CD14-positive monocyte (primary cell): ENCODE results near the gene OR8B3. TPM values are rescaled to one million over a fixed set of nuclear protein-coding genes. Genes with fewer than 3 reads are reported as not detected.

Source experiments
- DNase-seq, 3 donors: peaks; one replicate each; pipeline ENCODE4 v3.0.0-alpha.2; 2011 to 2022
- H2AFZ ChIP-seq: 2 replicates; pipeline ENCODE4 v1.6.0; 2012; ENCODE audit warnings: mild to moderate bottlenecking, low read depth, low read length, inconsistent platforms; ENCODE audit not compliant: insufficient read depth, poor library complexity, severe bottlenecking
- H3K27ac ChIP-seq, 2 donors: 1 replicate in 1 of 2; 2 replicates in 1 of 2; pipeline ENCODE4 v1.5.1; 2012 to 2013; ENCODE audit warnings: low read length in 2 of 2, control low read depth in 1 of 2, inconsistent platforms in 1 of 2, low read depth in 1 of 2, mild to moderate bottlenecking in 1 of 2
- H3K27me3 ChIP-seq, 2 donors: one replicate each; pipeline versions ENCODE4 v1.6.0 to v1.6.1; 2011 to 2013; ENCODE audit warnings: low read length in 2 of 2; ENCODE audit not compliant: control insufficient read depth in 2 of 2, insufficient read depth in 2 of 2
- H3K36me3 ChIP-seq, 2 donors: replicated peaks in 1 of 2; 1 replicate in 1 of 2; 2 replicates in 1 of 2; pipeline versions ENCODE4 v1.5.1 to v1.6.1; 2012 to 2013; ENCODE audit warnings: low read length in 2 of 2, control low read depth in 1 of 2, inconsistent platforms in 1 of 2, mild to moderate bottlenecking in 1 of 2; ENCODE audit not compliant: insufficient read depth in 2 of 2, control insufficient read depth in 1 of 2
- H3K4me1 ChIP-seq, 2 donors: 1 replicate in 1 of 2; 2 replicates in 1 of 2; pipeline versions ENCODE4 v1.5.1 to v1.6.1; 2012 to 2013; ENCODE audit warnings: low read length in 2 of 2, control low read depth in 1 of 2, inconsistent platforms in 1 of 2, mild to moderate bottlenecking in 1 of 2, moderate library complexity in 1 of 2; ENCODE audit not compliant: insufficient read depth in 2 of 2, control insufficient read depth in 1 of 2
- H3K4me2 ChIP-seq: replicated peaks from 2 replicates; pipeline ENCODE3; 2012; ENCODE audit warnings: low read length, moderate library complexity, mild to moderate bottlenecking; ENCODE audit not compliant: poor library complexity, severe bottlenecking; ENCODE audit errors: extremely low read depth
- H3K4me3 ChIP-seq, 3 experiments: fragments of 200-600 bp in 1 of 3; sonication (generic) in 1 of 3; replicated peaks in 1 of 3; 1 replicate in 2 of 3; 2 replicates in 1 of 3; pipeline ENCODE4 v1.5.1; 2011 to 2013; ENCODE audit warnings: low read length in 3 of 3, mild to moderate bottlenecking in 3 of 3, control low read depth in 2 of 3, low read depth in 2 of 3, inconsistent platforms in 1 of 3, moderate library complexity in 1 of 3
- H3K79me2 ChIP-seq: 2 replicates; pipeline ENCODE4 v1.6.0; 2012; ENCODE audit warnings: mild to moderate bottlenecking, control low read depth, inconsistent platforms, low read length, moderate library complexity; ENCODE audit not compliant: insufficient read depth
- H3K9ac ChIP-seq: 2 replicates; pipeline ENCODE4 v1.6.0; 2017; ENCODE audit warnings: low read length, mild to moderate bottlenecking; ENCODE audit not compliant: insufficient read depth, poor library complexity, severe bottlenecking
- H3K9me3 ChIP-seq, 2 donors: replicated peaks in 1 of 2; 1 replicate in 1 of 2; 2 replicates in 1 of 2; pipeline versions ENCODE4 v1.5.1 to v1.6.1; 2012 to 2013; ENCODE audit warnings: low read length in 2 of 2, control low read depth in 1 of 2; ENCODE audit not compliant: control insufficient read depth in 1 of 2, insufficient read depth in 1 of 2
- H4K20me1 ChIP-seq: 2 replicates; pipeline ENCODE4 v1.6.0; 2012; ENCODE audit warnings: mild to moderate bottlenecking, low read length, control low read depth, moderate library complexity; ENCODE audit not compliant: insufficient read depth
- H3K27ac Mint-ChIP-seq, 7 donors: one replicate each; pipeline ENCODE4 v1.8.0; 2020; ENCODE audit warnings: mild to moderate bottlenecking in 7 of 7, mixed read lengths in 7 of 7, moderate library complexity in 6 of 7, inconsistent platforms in 2 of 7
- H3K27me3 Mint-ChIP-seq, 3 donors: one replicate each; pipeline ENCODE4 v1.8.0; 2021 to 2022; ENCODE audit warnings: low read depth in 3 of 3, mild to moderate bottlenecking in 3 of 3, mixed read lengths in 3 of 3, moderate library complexity in 3 of 3, inconsistent platforms in 1 of 3
- H3K36me3 Mint-ChIP-seq, 2 donors: one replicate each; pipeline ENCODE4 v1.8.0; 2020; ENCODE audit warnings: mixed read lengths in 2 of 2, inconsistent platforms in 1 of 2, mild to moderate bottlenecking in 1 of 2
- H3K4me1 Mint-ChIP-seq: one replicate; pipeline ENCODE4 v1.8.0; 2020; ENCODE audit warnings: mild to moderate bottlenecking, mixed read lengths
- H3K4me3 Mint-ChIP-seq, 2 donors: one replicate each; pipeline ENCODE4 v1.8.0; 2020; ENCODE audit warnings: mild to moderate bottlenecking in 2 of 2, mixed read lengths in 2 of 2, moderate library complexity in 1 of 2
- H3K9me3 Mint-ChIP-seq, 7 donors: one replicate each; pipeline ENCODE4 v1.8.0; 2020 to 2022; ENCODE audit warnings: mixed read lengths in 7 of 7, mild to moderate bottlenecking in 6 of 7, moderate library complexity in 6 of 7, inconsistent platforms in 2 of 7
- WGBS: methylation state at CpG from one replicate; pipeline ENCODE4 v1.1.5; 2013; ENCODE audit warnings: missing lambda C conversion rate; ENCODE audit not compliant: insufficient coverage; 5-methylcytosine and 5-hydroxymethylcytosine counted together
- intact Hi-C, 2 donors: fragments of 100-400 bp; cut with micrococcal nuclease; formaldehyde crosslinking; loops; one replicate each; pipeline versions ENCODE4 v1.15.0 to v1.15.1; 2023
- polyA plus RNA-seq, 3 donors: library from polyadenylated mRNA; depleted of rRNA in 1 of 3; unstranded in 2 of 3; stranded (reverse) in 1 of 3; fragments of 300-500 nt in 2 of 3; fragments of >200 nt in 1 of 3; fragmentation: Illumina TruSeq in 2 of 3; gene quantifications; 1 replicate in 2 of 3; 2 replicates in 1 of 3; pipeline ENCODE4 v1.2.3, GENCODE V29; 2012 to 2021
- TF ChIP-seq, protein P1 (sequence below): fragments of 200-600 bp; IDR thresholded peaks from one replicate; pipeline ENCODE4 v1.8.0; 2022; ENCODE audit warnings: antibody characterized with exemption, mild to moderate bottlenecking

Gene OR8B3
- polyA plus RNA-seq, 3 donors = not detected

DNA sequence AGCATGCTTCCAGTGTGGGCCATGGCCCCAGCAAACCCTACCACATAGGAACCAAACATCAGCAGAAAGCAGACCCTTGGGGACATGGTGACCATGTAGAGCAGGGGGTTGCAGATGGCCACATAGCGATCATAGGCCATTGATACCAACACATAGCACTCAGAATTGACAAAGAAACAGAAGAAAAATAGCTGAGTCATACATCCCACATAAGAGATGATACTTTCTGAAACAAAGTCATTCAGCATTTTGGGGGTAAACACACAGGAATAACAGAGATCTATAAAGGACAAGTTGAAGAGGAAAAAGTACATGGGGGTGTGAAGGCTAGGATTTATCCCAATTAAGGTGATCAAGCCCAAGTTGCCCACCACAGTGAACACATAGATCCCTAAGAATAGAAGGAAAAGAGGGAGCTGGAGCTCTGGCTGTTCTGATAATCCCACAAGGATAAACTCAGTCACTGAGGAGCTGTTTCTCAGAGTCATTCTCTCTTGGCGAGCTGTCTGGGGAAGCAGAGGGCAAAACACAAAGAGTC, 25.6 kb upstream of the OR8B3 start, which contains the start of gene OR8B4:
Gene OR8B4 (minus strand): TSS at position 488 of the 538 bp plus-strand sequence. CDS start 0 bp downstream, at position 488.
- H3K27ac Mint-ChIP-seq = no peak within 1 kb of the TSS

DNA sequence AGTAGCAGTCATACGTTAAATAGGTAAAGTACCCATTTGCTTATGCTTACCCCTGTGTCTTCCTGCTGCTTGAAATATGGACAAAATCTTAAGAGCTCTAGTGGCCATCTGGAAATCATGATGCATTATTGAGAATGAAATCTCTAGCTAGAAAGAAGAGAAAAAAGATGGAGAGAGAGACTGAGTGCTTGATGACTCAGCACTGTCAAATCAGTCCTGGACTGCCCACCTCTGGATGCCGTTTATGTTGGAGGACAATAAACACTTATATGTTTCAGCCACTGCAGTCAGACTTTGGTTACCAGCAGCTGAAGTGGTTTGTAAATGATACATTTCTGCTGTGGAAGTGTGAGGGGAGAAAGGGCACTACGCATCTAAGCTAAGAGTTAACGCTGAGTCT, 22.2 kb upstream of the OR8B3 start:
- no peaks in the 10 kb centered on the region for H3K36me3 Mint-ChIP-seq
- Histone ChIP-seq H3K4me3 (no peak overlapping the region), H4K20me1 (no peaks in the 10 kb centered on the region), H3K27ac (no peak overlapping the region), H2AFZ (no peak overlapping the region), H3K36me3 (no peaks in the 10 kb centered on the region), H3K9ac (no peak overlapping the region), H3K4me2 (no peak overlapping the region), H3K9me3 (no peaks in the 10 kb centered on the region), H3K27me3 (peaks cover 0 to 2% of the 10 kb centered on the region in 2 donors), H3K79me2 (no peaks in the 10 kb centered on the region), H3K4me1 (no peaks in the 10 kb centered on the region)
- TF ChIP-seq, protein P1, sequence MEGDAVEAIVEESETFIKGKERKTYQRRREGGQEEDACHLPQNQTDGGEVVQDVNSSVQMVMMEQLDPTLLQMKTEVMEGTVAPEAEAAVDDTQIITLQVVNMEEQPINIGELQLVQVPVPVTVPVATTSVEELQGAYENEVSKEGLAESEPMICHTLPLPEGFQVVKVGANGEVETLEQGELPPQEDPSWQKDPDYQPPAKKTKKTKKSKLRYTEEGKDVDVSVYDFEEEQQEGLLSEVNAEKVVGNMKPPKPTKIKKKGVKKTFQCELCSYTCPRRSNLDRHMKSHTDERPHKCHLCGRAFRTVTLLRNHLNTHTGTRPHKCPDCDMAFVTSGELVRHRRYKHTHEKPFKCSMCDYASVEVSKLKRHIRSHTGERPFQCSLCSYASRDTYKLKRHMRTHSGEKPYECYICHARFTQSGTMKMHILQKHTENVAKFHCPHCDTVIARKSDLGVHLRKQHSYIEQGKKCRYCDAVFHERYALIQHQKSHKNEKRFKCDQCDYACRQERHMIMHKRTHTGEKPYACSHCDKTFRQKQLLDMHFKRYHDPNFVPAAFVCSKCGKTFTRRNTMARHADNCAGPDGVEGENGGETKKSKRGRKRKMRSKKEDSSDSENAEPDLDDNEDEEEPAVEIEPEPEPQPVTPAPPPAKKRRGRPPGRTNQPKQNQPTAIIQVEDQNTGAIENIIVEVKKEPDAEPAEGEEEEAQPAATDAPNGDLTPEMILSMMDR = no peak
- DNase-seq = no peak
- WGBS = 92% methylated on average over 3 of the region's 4 CpGs
- no peak overlapping the region for H3K27ac Mint-ChIP-seq
- peaks cover 0 to 2% (median 0%) of the 10 kb centered on the region in 7 donors for H3K9me3 Mint-ChIP-seq
- H3K4me1 Mint-ChIP-seq = no peaks in the 10 kb centered on the region
- H3K4me3 Mint-ChIP-seq = no peak overlapping the region
- H3K27me3 Mint-ChIP-seq = peaks cover 0 to 8% (median 4%) of the 10 kb centered on the region in 3 donors
- intact Hi-C loops = loop anchor here (5.0 to 10.0 kb wide), 2 partner anchors 164 to 166 kb away; no protein-coding TSS in a partner anchor

More for the DNA sequence above, 25.6 kb upstream of the OR8B3 start, which contains the start of gene OR8B4:
- no peak within 1 kb of the TSS for H2AFZ ChIP-seq
- H3K9me3 ChIP-seq = no peaks in the 10 kb centered on the region
- WGBS = no CpG with 5 or more reads among the region's 2 CpGs
- H3K36me3 ChIP-seq = no peaks in the 10 kb centered on the region
- no peak within 1 kb of the TSS for H3K9ac ChIP-seq
- intact Hi-C loops = loop anchor here (5.0 to 10.0 kb wide), 2 partner anchors 160 to 163 kb away; no protein-coding TSS in a partner anchor
- Mint-ChIP-seq H3K9me3 (peaks cover 0 to 3% (median 0%) of the 10 kb centered on the region in 7 donors), H3K27me3 (peaks cover 0 to 3% (median 2%) of the 10 kb centered on the region in 3 donors), H3K4me3 (no peak within 1 kb of the TSS), H3K4me1 (no peaks in the 10 kb centered on the region), H3K36me3 (no peaks in the 10 kb centered on the region)
- no peak within 1 kb of the TSS for H3K4me3 ChIP-seq
- no peak within 1 kb of the TSS for H3K4me2 ChIP-seq
- no peaks in the 10 kb centered on the region for H3K4me1 ChIP-seq
- no peaks in the 10 kb centered on the region for H3K27me3 ChIP-seq
- no peak within 1 kb of the TSS for H3K27ac ChIP-seq
- H4K20me1 ChIP-seq = no peaks in the 10 kb centered on the region
- no peaks in the 10 kb centered on the region for H3K79me2 ChIP-seq
- TF ChIP-seq, protein P1 = no peak
- no peak for DNase-seq
